Brain pericyte (primary cell): ENCODE measurements around the gene TRIP12.
A peak's percentile ranks its signal among the peaks of the same experiment; 100 is the strongest.
"Not testable (repeated sequence)": the region's sequence is repeated elsewhere in the genome, so short reads cannot be mapped to it uniquely, and the experiment has no call there.

Experiments used
- DNase-seq: peaks from one replicate; pipeline ENCODE4 v3.0.0-alpha.2; 2012; ENCODE audit warnings: low read depth, low spot score

TRIP12 gene

GRCh38 chr2:229831805-229832509, 89.9 kb downstream of the TRIP12 start:
- DNase-seq: no peak

- DNase-seq: no peak
Observed at GRCh38 chr2:229825476-229825875, 96.3 kb downstream of the TRIP12 start.

GRCh38 chr2:229821316-229821715, 100.5 kb downstream of the TRIP12 start:
- DNase-seq: no peak

- no peak for DNase-seq
Observed at GRCh38 chr2:229818230-229818629, 103.6 kb downstream of the TRIP12 start.

GRCh38 chr2:229815858-229816257, 106.0 kb downstream of the TRIP12 start:
- no peak for DNase-seq

GRCh38 chr2:229815342-229815741, 106.5 kb downstream of the TRIP12 start:
- DNase-seq: no peak

GRCh38 chr2:229810786-229811185, 111.0 kb downstream of the TRIP12 start:
- no peak for DNase-seq

GRCh38 chr2:229805559-229805958, 116.2 kb downstream of the TRIP12 start:
- DNase-seq: no peak

GRCh38 chr2:229802785-229803184, 119.0 kb downstream of the TRIP12 start:
- DNase-seq: no peak

- DNase-seq: peak; percentile 24
Observed at GRCh38 chr2:229800997-229801754, 120.6 kb downstream of the TRIP12 start.

GRCh38 chr2:229798446-229799155, 123.2 kb downstream of the TRIP12 start:
- peak; percentile 26 for DNase-seq

- DNase-seq: no peak
Observed at GRCh38 chr2:229795058-229795457, 126.8 kb downstream of the TRIP12 start.

- DNase-seq: no peak
Observed at GRCh38 chr2:229794636-229795035, 127.2 kb downstream of the TRIP12 start.

GRCh38 chr2:229786289-229786688, 135.5 kb downstream of the TRIP12 start:
- not testable (repeated sequence) for DNase-seq

- no peak for DNase-seq
Observed at GRCh38 chr2:229784791-229785190, 137.0 kb downstream of the TRIP12 start.

- DNase-seq: no peak
Observed at GRCh38 chr2:229783108-229783721, 138.6 kb downstream of the TRIP12 start.

- peak; percentile 10 for DNase-seq
Observed at GRCh38 chr2:229780856-229781773, 140.7 kb downstream of the TRIP12 start.

GRCh38 chr2:229779650-229780049, 142.2 kb downstream of the TRIP12 start:
- no peak for DNase-seq

GRCh38 chr2:229777716-229778115, 144.1 kb downstream of the TRIP12 start:
- DNase-seq: no peak

GRCh38 chr2:229775614-229776313, 146.0 kb downstream of the TRIP12 start:
- no peak for DNase-seq
